Fibroblast of lung (primary cell): ENCODE measurements around the gene ADPGK.

Experiments
- CTCF ChIP-seq, 2 donors: IDR thresholded peaks in 1 of 2; conservative IDR thresholded peaks in 1 of 2; 1 replicate in 1 of 2; 2 replicates in 1 of 2; pipeline ENCODE4 v1.5.1; 2011 to 2012; ENCODE audit warnings: low read length in 2 of 2, control low read depth in 1 of 2, inconsistent platforms in 1 of 2, low read depth in 1 of 2, mild to moderate bottlenecking in 1 of 2
- EZH2 ChIP-seq: IDR thresholded peaks from 2 replicates; pipeline ENCODE4 v1.5.1; 2012; ENCODE audit warnings: low read length, control low read depth, mild to moderate bottlenecking; ENCODE audit errors: missing control alignments

DNA sequence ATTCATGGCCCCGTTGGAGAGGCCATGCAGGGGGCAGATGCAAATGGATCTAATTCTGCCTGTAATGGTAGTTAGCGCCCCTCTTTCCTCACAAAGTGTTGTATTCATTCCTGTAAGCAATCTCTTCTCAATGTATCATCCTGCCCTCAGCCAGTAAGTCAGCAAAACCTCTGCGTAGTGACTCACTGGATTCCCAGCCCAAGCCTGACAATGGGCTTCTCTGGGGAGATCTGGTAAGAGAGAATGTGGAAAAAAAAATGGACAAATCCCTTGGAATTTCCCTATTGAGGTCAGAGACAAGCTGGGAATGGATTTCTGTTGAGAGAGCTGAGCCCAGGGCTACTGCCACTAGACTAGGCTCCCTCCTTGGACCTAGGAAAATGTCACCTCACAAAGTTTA lies 25.4 kb downstream of the ADPGK start:
- TF ChIP-seq EZH2 (no peak), CTCF (conservative IDR thresholded peaks at IDR 0.05 in 1 of 2, IDR thresholded peaks at IDR 0.05 in 1 of 2; ENCODE audit: low read depth in 1 of 2, low read length in 2 of 2) (no peak)
